ENCODE measurements around the gene SEPTIN1.
"Not testable (repeated sequence)": the region's sequence is repeated elsewhere in the genome, so short reads cannot be mapped to it uniquely, and the experiment has no call there.

SEPTIN1 gene

GRCh38 chr16:30357715-30358576 is 24.4 kb downstream of the SEPTIN1 start:
- no peak for DNase-seq (ENCODE audit: low read depth, low spot score)

DNA sequence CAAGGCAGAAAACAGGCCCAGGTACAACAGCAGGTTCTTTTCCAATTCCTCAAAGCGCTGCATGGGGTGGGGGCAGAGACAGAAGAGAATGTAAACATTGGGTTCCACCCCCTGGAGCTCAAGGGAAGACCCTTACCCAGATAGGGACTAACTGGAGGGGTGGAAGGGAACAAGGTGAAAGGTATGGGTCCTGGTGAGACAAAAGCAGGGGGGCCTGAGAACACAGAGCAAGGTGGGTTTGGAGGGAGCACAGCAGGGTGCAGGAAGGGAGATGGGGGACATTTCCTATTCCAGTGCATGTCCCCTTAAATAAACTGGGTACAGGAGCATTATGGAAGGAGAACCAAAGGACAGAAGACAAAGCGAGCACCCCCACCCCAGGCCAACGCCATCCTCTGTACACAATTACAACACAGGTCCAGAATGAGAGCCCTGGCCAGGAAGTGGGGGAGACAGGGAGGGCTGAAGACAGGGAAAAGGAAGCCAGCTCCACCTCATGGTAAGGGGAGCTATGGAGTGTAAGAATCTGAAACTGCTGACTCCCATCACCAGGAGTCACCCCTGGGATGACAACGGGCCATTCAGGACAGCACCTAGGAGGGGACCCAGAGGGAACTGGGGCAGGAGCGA is 25.2 kb downstream of the SEPTIN1 start:
- DNase-seq (ENCODE audit: low read depth, low spot score): no peak

DNA sequence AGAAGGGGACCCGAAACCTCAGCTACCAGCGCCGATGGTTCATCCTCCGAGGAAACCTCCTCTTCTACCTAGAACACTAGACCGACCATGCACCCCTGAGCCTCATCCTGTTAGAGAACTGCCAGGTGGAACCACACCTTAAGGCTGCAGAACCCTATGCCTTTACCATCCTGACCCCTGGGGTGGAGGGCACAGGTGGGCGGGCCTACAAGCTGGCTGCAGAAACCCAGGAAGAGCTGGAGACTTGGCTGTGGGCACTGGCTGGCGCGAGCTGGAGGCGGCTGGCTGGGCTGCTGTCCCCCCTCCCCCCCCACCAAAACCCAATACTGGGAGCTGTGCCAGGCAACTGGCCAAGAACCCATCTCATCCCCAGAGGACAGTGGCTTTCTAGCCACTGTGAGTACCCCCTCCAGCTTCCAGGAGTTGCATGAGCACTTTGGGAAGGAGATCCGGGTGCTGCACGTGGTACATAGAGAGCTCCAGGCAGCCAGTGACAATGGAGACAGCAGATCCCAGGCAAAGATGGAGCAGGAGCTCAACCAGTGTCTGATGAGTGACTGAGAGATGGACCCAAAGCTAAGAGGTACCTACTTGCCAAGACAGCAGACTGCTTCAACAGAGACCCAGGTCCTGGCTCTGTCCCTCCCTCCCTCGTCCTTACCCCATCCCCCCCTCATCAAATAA is 25.8 kb downstream of the SEPTIN1 start:
- DNase-seq (ENCODE audit: low read depth, low spot score): no peak

GRCh38 chr16:30355954-30356308 is 26.4 kb downstream of the SEPTIN1 start:
- DNase-seq (ENCODE audit: low read depth, low spot score): no peak

DNA sequence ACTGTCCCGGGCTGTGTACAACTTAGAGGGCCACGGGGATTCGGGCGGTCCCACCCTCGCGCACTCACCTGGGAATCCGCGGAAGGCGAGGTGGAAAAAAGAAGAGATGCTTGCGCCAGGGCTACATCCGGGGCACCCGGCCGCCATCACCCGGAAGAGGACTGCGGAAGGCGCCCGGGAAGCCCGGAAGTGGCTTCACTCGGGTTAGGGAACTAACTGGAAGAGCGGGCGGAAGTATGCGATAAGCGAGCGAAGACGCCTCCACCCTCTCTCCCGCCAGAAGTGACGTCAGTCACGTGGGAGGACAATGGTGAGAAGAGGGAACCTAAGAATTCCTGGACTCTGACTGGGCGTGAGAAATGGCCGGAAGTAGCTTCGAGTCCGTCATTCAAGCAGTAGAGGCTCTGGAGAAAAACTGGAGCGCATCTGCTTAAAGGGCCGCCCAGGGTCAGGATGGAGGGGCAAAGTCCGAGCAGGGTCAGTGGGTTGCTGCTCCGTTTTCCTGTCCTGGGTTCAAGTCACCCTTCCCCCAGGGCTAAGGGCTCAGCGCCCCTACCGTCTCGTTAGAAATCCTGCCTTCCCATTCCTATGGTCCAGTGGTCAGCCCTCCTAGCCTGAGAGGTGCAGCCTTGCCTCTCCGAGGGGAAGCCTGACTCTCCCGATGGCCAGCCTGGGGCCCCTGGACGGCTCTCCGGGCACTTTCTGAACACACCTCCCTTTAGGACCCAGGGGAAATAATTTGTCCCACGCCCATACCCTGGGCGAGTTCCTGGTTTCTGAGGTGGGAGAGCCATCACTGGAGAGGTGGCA is 27.0 kb downstream of the SEPTIN1 start, which contains the start of gene CD2BP2:
CD2BP2 (minus strand) TSS at position 165 of the 810 bp plus-strand sequence. CDS start 627 bp downstream, outside the sequence.
- DNase-seq (ENCODE audit: low read depth, low spot score): peak; percentile 99

DNA sequence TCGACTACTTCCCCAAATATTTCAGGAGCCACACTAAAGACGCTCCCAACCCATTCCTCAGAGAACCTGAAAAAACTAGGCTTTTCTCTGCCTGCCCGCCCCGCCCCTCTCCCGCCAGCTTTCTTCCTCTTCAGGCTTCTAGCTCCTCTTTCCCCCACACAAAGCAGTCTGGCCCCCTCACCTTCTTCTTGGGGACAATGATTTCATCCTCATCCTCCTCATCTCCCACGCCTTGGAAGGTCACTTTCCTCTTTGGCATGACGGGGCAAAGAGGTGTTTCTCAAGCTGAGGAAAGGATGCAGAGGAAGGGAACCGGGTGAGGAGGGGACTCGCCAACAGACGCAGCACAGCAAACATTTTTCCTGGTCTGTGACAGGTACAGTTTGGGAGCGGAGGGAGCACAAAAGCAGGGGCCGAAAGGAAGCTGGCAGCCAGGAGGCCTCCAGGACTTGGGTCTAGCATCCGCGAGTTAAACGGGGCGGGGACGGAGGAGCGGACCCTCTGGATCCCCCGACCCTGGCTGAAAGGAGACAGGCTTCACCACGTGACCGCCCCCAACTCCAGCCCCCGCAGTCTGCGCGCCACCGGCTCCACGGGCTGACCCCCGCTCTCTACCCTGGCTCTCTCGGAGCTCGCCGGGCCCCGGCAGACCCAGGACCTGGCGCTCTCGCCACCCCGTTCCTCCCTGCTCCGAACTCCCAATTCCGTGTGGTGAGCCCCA is 27.8 kb downstream of the SEPTIN1 start:
- DNase-seq (ENCODE audit: low read depth, low spot score): no peak

DNA sequence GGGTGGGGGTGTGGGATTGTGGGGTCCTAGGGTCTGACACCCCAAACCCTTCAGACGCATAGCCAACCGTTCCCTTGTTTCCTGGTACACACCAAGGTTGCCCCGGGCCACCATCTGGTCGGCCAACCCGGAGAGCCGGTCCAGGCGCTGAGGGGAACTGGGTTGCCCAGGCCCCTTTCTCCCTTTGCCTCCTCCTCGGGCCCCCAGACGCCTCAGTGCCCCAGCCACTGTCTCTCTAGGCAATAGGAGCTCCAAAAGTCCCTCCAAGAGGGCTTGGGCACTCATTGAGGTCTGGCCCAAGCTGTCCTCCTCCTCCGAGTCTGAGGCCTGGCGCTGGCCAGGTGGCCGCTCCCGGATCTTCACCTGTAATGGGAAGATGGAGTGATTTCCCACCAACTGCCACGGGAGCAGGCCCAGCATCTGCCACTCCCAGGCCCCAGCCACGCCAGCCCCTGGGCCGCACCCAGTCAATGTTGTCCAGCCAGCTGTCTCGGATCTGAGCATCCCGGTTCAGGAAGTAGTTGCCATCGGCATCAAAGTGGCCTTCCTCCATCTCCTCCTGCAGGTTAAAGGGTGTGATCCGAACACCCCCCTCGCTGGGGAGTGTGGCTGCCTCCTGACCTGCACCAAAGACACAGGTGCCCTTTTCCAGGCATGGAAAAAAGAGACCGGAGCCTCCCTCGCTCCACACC is 28.8 kb downstream of the SEPTIN1 start:
- DNase-seq (ENCODE audit: low read depth, low spot score): no peak

DNA sequence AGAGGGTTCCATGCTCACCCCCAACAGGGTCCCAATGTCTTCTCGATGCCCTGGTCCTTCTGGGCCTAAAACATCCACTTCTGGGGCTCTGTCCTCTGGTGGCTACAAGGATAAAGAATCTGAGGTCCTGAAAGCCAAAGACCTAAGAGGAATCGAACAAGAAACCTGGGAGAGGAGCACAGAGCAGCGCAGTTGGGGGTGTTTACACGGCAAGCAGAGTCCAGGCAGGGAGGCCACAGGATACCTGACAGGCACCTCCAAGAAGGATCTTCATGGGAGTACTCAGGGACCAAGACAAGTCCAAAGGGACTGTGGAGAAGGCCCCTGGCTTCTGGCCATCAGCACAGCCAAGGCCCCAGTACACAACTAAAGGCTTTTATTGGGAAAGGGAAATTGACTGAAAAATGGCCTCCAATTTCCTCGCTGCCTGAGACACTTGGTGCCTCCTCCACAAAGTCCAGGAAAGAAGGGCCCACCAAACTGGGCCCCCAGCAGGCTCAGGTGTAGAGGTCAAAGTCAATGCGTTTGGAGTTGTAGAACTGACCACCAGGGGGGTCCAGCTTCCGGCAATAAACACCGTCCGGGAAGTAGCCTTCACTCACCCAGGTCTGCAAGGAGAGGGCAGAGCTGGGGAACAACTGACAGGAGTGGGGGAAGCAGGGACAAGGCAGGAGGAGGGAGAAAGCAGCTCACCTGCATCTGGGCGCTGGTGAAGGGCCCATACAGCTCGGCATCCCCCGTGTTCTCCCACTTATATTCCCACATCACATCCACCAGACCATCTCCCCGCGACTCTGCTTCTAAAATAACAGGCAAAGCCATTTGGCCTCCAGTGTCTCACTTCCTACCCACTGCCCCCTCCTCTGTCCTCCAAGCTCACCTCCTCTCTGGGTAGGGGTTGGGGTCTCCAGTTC is 29.6 kb downstream of the SEPTIN1 start:
- DNase-seq (ENCODE audit: low read depth, low spot score): no peak

GRCh38 chr16:30351586-30352419 is 30.6 kb downstream of the SEPTIN1 start:
- DNase-seq (ENCODE audit: low read depth, low spot score): no peak

- no peak for DNase-seq (ENCODE audit: low read depth, low spot score)
Observed at GRCh38 chr16:30351001-30351441, 31.3 kb downstream of the SEPTIN1 start.

GRCh38 chr16:30350134-30350871 is 32.1 kb downstream of the SEPTIN1 start:
- DNase-seq (ENCODE audit: low read depth, low spot score): no peak

DNA sequence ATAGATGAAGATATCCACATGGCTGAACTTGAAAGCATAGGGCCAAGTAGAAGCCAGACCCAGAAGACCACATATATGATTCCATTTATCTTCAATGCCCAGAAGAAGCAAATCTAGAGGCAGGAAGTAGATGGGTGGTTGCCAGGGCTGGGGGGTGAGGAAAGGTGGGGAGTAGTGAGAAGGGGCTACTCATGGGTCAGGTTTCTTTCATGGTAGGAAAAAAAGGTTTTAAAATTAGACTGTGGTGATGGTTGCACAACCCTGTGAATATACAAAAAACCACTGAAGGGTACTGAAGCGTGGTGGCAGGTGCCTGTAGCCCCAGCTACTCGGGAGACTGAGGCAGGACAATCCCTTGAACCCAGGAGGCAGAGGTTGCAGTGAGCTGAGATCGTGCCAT is 32.7 kb downstream of the SEPTIN1 start:
- DNase-seq (ENCODE audit: low read depth, low spot score): no peak

- no peak for DNase-seq (ENCODE audit: low read depth, low spot score)
Observed at GRCh38 chr16:30348929-30349328, 33.4 kb downstream of the SEPTIN1 start.

DNA sequence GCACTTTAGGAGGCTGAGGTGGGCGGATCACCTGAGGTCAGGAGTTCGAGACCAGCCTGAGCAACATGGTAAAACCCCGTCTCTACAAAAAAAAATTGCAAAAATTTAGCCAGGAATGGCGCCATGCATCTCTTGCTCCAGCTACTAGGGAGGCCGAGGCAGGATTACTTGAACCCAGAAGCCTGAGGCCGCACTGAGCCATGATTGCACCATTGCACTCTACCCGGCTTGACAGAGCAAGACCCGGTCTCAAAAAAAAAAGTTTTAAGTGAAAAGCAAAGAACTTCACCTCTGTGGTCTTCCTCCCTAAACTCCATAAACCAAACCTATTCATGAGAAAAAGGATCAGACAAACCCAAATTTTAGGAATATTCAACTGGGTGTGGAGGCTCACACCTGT is 34.2 kb downstream of the SEPTIN1 start:
- DNase-seq (ENCODE audit: low read depth, low spot score): no peak

DNA sequence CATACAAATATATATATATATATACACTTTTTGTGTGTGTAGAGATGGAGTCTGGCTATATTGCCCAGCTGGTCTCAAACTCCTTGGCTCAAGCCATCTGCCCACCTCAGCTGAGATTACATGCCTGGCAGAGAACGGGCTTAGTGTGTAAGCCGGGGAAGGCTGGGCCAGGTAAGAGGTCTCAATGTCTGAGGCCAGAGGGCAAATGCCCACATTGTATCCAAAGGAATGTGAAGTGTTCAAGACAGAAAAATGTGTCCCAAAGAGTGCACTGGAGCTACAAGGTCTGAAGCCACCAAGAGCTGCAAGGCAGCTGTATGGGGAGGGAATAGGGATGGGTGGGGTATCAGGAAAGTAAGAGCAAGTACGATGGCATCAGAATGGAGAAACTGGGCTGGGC is 36.1 kb downstream of the SEPTIN1 start:
- no peak for DNase-seq (ENCODE audit: low read depth, low spot score)

DNA sequence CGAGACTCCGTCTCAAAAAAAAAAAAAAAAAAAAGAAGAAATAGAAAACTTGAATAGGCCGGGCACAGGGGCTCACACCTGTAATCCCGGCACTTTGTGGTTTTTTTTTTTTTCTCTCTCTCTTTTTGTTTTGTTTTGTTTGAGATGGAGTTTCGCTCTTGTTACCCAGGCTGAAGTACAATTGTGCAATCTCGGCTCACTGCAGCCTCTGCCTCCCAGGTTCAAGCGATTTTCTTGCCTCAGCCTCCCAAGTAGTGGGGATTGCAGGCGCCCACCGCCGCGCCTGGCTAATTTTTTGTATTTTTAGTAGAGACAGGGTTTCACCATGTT is 38.9 kb downstream of the SEPTIN1 start:
- DNase-seq (ENCODE audit: low read depth, low spot score): not testable (repeated sequence)

DNA sequence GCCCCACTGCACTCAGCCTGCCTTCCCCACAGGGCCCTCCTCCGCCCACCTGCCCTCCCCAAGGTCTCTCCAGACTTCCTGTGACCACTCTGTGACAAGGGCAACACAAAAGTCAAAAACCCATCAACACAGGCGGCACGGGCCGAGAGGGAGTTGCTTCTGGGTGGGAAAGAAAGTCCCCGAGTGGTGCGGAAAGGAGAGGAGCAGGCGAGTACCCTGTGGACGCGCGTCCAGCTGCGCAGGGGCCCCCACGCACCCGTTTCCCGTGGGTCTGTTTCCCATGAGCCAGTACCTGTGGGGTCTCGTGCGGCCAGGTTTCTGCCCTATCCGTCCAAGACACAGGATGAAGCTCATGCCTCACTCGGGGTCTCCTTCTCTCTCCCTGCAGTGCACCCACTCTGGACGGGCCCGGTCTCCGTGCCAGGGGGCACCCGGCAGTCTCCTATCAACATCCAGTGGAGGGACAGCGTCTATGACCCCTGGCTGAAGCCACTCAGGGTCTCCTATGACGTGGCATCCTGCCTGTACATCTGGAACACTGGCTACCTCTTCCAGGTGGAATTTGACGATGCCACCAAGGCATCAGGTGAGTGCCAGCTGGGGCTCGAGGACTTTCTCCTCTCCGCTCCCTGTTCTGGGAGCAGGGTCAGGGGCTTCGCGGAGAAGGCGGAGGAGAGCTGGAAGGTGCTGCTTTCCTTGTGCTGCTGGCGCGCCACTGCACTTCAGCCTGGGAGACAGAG is 39.4 kb downstream of the SEPTIN1 start:
- DNase-seq (ENCODE audit: low read depth, low spot score): no peak

Data from ELF-1 (cell line).